HepG2 (cell line): Measurements from ENCODE around the gene PDILT. TPM values are rescaled to one million over a fixed set of nuclear protein-coding genes. Genes with fewer than 3 reads are reported as not detected.

Source experiments
- CREM ChIP-seq, 2 experiments: sonication (generic) in 1 of 2; formaldehyde crosslinking in 1 of 2; IDR thresholded peaks; 2 replicates each; pipeline versions ENCODE4 v1.4.0 to v1.6.1; 2016 to 2020; ENCODE audit warnings: antibody characterized with exemption in 1 of 2, mild to moderate bottlenecking in 1 of 2, missing genetic modification reagents in 1 of 2
- KLF16 ChIP-seq, 2 experiments: sonication (generic) in 1 of 2; formaldehyde crosslinking in 1 of 2; IDR thresholded peaks; 2 replicates each; pipeline versions ENCODE4 v1.6.1 to v1.8.0; 2016 to 2023; ENCODE audit warnings: missing genetic modification reagents in 2 of 2, missing compliant biosample characterization in 1 of 2
- PAWR ChIP-seq: sonication (generic); formaldehyde crosslinking; IDR thresholded peaks from 2 replicates; pipeline ENCODE4 v1.4.0; 2020; ENCODE audit warnings: missing genetic modification reagents, mild to moderate bottlenecking, borderline replicate concordance
- POLR2G ChIP-seq: fragments of 200-400 bp; formaldehyde crosslinking; IDR thresholded peaks from 2 replicates; pipeline ENCODE4 v1.6.1; 2018; ENCODE audit warnings: mild to moderate bottlenecking, low read depth, low read length, moderate library complexity
- SKI ChIP-seq: fragments of 450-650 bp; IDR thresholded peaks from one replicate; pipeline ENCODE4 v1.6.1; 2018; ENCODE audit warnings: mild to moderate bottlenecking; ENCODE audit not compliant: partially characterized antibody
- SP2 ChIP-seq: sonication (generic); formaldehyde crosslinking; IDR thresholded peaks from 2 replicates; pipeline ENCODE4 v1.5.1; 2020; ENCODE audit warnings: mild to moderate bottlenecking, missing genetic modification reagents
- TAF1 ChIP-seq: sonication (generic); formaldehyde crosslinking; IDR thresholded peaks from 2 replicates; pipeline ENCODE4 v1.4.0; 2020; ENCODE audit warnings: missing genetic modification reagents
- TGIF2 ChIP-seq: IDR thresholded peaks from 2 replicates; pipeline ENCODE4 v1.6.1; 2016; ENCODE audit warnings: control low read depth, missing compliant biosample characterization
- ZNF230 ChIP-seq: sonication (generic); formaldehyde crosslinking; IDR thresholded peaks from 2 replicates; pipeline ENCODE4 v1.4.0; 2020; ENCODE audit warnings: mild to moderate bottlenecking, missing genetic modification reagents
- ZNF792 ChIP-seq: IDR thresholded peaks from 2 replicates; pipeline ENCODE4 v1.6.1; 2016
- polyA plus RNA-seq, 8 experiments: library from polyadenylated mRNA; depleted of rRNA in 3 of 8; stranded (reverse) in 7 of 8; unstranded in 1 of 8; fragments of >200 nt; fragmentation: Illumina TruSeq in 4 of 8; extraction: Trizol in 4 of 8; gene quantifications; 2 replicates each; pipeline versions ENCODE4 v1.2.1 to v1.2.3, GENCODE V29; 2011 to 2016; ENCODE audit warnings: low read depth in 4 of 8, missing spikeins in 1 of 8, mixed read lengths in 1 of 8; ENCODE audit not compliant: insufficient read depth in 1 of 8
- total RNA-seq, 5 experiments: library from RNA; depleted of rRNA; stranded (reverse); fragments of >200 nt; fragmentation: Illumina TruSeq; extraction: Trizol; gene quantifications; 2 replicates each; pipeline ENCODE4 v1.2.3, GENCODE V29; 2016; ENCODE audit warnings: low read depth in 1 of 5
- TF ChIP-seq, protein P1 (sequence below), 2 experiments: sonication (generic) in 1 of 2; formaldehyde crosslinking in 1 of 2; IDR thresholded peaks; 2 replicates each; pipeline versions ENCODE4 v1.6.1 to v1.9.0; 2014 to 2022; ENCODE audit warnings: antibody characterized with exemption in 1 of 2, borderline replicate concordance in 1 of 2, inconsistent platforms in 1 of 2, low read depth in 1 of 2, missing genetic modification reagents in 1 of 2
- TF ChIP-seq, protein P2 (sequence below): IDR thresholded peaks from 2 replicates; pipeline ENCODE4 v1.6.1; 2012; ENCODE audit warnings: low read length, improper control_type of control experiment
- TF ChIP-seq, protein P3 (sequence below): sonication (generic); formaldehyde crosslinking; IDR thresholded peaks from 2 replicates; pipeline ENCODE4 v1.5.1; 2020; ENCODE audit warnings: mild to moderate bottlenecking, missing genetic modification reagents, moderate library complexity
- TF ChIP-seq, protein P4 (sequence below): sonication (generic); formaldehyde crosslinking; IDR thresholded peaks from 2 replicates; pipeline ENCODE4 v1.5.1; 2020; ENCODE audit warnings: missing genetic modification reagents, mild to moderate bottlenecking, borderline replicate concordance

The PDILT gene
- total and polyA plus RNA-seq, 2 of the 13 experiments (the other 11 are each of a cell fraction or from before 2014, with no cell fraction given): not detected

DNA sequence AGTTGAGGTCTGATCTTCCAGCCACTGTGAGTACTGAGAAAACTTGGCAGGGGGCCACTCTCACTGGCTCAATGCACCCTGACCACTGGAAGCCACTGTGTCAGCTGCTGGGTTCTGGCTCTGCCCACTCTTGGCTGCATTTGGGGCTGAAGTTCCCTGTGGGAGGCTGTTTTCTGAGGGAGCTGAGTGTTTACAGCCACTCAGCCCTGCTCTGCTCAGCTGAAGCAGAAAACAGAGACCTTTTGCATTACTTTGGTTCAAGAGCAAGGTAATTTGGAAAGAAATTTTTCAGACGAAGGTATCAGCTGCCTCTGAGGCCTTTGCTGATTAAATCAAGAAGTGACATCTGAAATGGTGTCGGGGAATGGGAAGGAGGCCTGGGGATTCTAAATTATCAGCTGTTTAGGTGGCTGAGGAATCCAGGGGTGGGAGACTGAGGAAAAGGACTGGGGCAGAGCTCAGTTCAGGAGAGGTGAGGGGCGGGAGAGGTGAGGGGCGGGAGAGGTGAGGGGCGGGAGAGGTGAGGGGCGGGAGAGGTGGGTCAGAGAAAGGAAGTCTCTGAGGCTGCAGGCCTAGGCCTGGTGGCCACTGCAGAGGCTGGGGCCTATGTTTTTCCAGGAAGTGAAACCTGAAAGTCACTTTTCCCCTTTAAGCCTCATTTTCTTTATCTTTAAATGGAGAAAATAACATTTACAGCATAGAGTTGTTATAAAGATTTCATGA lies 5.0 kb upstream of the PDILT start, which contains the start of gene ACSM5 (continued):
- TF ChIP-seq ZNF230 (CRISPR knock-in tag) (0 out of 2 replicates have a peak, but pooled peaks have one; percentile 54), TAF1 (CRISPR knock-in tag) (peak; percentile 39), SP2 (CRISPR knock-in tag) (no peak), CREM (IDR thresholded peaks at IDR 0.05) (no peak), CREM (CRISPR knock-in tag; IDR thresholded peaks at IDR 0.05) (no peak), TGIF2 (peak; percentile 32; the same call in 1 of the 2 replicates), PAWR (CRISPR knock-in tag) (0 out of 2 replicates have a peak, but pooled peaks have one; percentile 71), KLF16 (CRISPR knock-in tag; IDR thresholded peaks at IDR 0.05) (peak in 1 of 2 experiments; percentile 57; a peak in 1 of 4 replicates), SKI (no peak), ZNF792 (CRISPR knock-in tag) (peak; percentile 26; the same call in 1 of the 2 replicates), POLR2G (peak; percentile 86)
- TF ChIP-seq, protein P1, sequence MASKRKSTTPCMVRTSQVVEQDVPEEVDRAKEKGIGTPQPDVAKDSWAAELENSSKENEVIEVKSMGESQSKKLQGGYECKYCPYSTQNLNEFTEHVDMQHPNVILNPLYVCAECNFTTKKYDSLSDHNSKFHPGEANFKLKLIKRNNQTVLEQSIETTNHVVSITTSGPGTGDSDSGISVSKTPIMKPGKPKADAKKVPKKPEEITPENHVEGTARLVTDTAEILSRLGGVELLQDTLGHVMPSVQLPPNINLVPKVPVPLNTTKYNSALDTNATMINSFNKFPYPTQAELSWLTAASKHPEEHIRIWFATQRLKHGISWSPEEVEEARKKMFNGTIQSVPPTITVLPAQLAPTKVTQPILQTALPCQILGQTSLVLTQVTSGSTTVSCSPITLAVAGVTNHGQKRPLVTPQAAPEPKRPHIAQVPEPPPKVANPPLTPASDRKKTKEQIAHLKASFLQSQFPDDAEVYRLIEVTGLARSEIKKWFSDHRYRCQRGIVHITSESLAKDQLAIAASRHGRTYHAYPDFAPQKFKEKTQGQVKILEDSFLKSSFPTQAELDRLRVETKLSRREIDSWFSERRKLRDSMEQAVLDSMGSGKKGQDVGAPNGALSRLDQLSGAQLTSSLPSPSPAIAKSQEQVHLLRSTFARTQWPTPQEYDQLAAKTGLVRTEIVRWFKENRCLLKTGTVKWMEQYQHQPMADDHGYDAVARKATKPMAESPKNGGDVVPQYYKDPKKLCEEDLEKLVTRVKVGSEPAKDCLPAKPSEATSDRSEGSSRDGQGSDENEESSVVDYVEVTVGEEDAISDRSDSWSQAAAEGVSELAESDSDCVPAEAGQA (IDR thresholded peaks at IDR 0.05; ENCODE audit: low read depth): 0 out of 2 replicates have a peak, but pooled peaks have one; percentile 39
- TF ChIP-seq, protein P1 (CRISPR knock-in tag; IDR thresholded peaks at IDR 0.05; ENCODE audit: borderline replicate concordance): no peak
- TF ChIP-seq, protein P2, sequence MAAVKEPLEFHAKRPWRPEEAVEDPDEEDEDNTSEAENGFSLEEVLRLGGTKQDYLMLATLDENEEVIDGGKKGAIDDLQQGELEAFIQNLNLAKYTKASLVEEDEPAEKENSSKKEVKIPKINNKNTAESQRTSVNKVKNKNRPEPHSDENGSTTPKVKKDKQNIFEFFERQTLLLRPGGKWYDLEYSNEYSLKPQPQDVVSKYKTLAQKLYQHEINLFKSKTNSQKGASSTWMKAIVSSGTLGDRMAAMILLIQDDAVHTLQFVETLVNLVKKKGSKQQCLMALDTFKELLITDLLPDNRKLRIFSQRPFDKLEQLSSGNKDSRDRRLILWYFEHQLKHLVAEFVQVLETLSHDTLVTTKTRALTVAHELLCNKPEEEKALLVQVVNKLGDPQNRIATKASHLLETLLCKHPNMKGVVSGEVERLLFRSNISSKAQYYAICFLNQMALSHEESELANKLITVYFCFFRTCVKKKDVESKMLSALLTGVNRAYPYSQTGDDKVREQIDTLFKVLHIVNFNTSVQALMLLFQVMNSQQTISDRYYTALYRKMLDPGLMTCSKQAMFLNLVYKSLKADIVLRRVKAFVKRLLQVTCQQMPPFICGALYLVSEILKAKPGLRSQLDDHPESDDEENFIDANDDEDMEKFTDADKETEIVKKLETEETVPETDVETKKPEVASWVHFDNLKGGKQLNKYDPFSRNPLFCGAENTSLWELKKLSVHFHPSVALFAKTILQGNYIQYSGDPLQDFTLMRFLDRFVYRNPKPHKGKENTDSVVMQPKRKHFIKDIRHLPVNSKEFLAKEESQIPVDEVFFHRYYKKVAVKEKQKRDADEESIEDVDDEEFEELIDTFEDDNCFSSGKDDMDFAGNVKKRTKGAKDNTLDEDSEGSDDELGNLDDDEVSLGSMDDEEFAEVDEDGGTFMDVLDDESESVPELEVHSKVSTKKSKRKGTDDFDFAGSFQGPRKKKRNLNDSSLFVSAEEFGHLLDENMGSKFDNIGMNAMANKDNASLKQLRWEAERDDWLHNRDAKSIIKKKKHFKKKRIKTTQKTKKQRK: no peak
- TF ChIP-seq, protein P3, sequence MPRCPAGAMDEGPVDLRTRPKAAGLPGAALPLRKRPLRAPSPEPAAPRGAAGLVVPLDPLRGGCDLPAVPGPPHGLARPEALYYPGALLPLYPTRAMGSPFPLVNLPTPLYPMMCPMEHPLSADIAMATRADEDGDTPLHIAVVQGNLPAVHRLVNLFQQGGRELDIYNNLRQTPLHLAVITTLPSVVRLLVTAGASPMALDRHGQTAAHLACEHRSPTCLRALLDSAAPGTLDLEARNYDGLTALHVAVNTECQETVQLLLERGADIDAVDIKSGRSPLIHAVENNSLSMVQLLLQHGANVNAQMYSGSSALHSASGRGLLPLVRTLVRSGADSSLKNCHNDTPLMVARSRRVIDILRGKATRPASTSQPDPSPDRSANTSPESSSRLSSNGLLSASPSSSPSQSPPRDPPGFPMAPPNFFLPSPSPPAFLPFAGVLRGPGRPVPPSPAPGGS (CRISPR knock-in tag): no peak
- TF ChIP-seq, protein P4, sequence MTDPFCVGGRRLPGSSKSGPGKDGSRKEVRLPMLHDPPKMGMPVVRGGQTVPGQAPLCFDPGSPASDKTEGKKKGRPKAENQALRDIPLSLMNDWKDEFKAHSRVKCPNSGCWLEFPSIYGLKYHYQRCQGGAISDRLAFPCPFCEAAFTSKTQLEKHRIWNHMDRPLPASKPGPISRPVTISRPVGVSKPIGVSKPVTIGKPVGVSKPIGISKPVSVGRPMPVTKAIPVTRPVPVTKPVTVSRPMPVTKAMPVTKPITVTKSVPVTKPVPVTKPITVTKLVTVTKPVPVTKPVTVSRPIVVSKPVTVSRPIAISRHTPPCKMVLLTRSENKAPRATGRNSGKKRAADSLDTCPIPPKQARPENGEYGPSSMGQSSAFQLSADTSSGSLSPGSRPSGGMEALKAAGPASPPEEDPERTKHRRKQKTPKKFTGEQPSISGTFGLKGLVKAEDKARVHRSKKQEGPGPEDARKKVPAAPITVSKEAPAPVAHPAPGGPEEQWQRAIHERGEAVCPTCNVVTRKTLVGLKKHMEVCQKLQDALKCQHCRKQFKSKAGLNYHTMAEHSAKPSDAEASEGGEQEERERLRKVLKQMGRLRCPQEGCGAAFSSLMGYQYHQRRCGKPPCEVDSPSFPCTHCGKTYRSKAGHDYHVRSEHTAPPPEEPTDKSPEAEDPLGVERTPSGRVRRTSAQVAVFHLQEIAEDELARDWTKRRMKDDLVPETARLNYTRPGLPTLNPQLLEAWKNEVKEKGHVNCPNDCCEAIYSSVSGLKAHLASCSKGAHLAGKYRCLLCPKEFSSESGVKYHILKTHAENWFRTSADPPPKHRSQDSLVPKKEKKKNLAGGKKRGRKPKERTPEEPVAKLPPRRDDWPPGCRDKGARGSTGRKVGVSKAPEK (CRISPR knock-in tag): no peak
